Activated naive CD4-positive, alpha-beta T cell treated with anti-CD3 and anti-CD28 coated beads, Interleukin-2, amount 50 U/mL, for 24 hours (primary cell): Measurements from ENCODE around the gene SDHA.

Source experiments
- H3K27ac Mint-ChIP-seq: one replicate; pipeline ENCODE4 v1.8.0; 2021; ENCODE audit warnings: mild to moderate bottlenecking, mixed read lengths
- H3K27me3 Mint-ChIP-seq: one replicate; pipeline ENCODE4 v1.8.0; 2021; ENCODE audit warnings: mixed read lengths
- H3K36me3 Mint-ChIP-seq: one replicate; pipeline ENCODE4 v1.8.0; 2021; ENCODE audit warnings: mixed read lengths
- H3K4me1 Mint-ChIP-seq: one replicate; pipeline ENCODE4 v1.8.0; 2021; ENCODE audit warnings: mixed read lengths
- H3K4me3 Mint-ChIP-seq: one replicate; pipeline ENCODE4 v1.8.0; 2021; ENCODE audit warnings: mild to moderate bottlenecking, mixed read lengths
- H3K9me3 Mint-ChIP-seq: one replicate; pipeline ENCODE4 v1.8.0; 2021; ENCODE audit warnings: mixed read lengths

Gene SDHA

GRCh38 chr5:181160-181559 is 37.0 kb upstream of the SDHA start:
- Mint-ChIP-seq H3K4me3 (no peak overlapping the region), H3K4me1 (no peaks in the 10 kb centered on the region), H3K9me3 (no peaks in the 10 kb centered on the region), H3K36me3 (no peaks in the 10 kb centered on the region), H3K27ac (no peak overlapping the region), H3K27me3 (peaks cover 3% of the 10 kb centered on the region)

DNA sequence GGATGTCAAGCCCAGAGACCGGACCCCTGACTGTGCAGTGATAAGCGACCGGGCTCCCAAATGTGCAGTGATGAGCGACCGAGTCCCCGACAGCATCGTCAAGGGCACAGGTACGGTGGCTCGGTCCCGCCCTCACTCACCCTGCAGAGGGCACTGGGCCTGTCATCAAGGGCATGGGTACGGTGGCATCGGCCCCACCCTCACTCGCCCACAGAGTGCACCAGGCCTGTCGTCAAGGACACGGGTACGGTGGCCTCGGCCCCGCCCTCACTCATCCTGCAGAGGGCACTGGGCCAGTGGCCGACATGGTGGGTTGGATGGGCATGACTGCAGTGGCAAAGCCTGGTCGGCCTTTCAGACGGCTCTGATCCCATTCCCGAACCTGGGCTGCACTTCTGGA is 36.6 kb upstream of the SDHA start:
- no peak overlapping the region for H3K4me3 Mint-ChIP-seq
- H3K27ac Mint-ChIP-seq: no peak overlapping the region
- peaks cover 3% of the 10 kb centered on the region for H3K27me3 Mint-ChIP-seq
- H3K36me3 Mint-ChIP-seq: no peaks in the 10 kb centered on the region
- no peaks in the 10 kb centered on the region for H3K9me3 Mint-ChIP-seq
- H3K4me1 Mint-ChIP-seq: no peaks in the 10 kb centered on the region

- Mint-ChIP-seq H3K4me3 (no peak overlapping the region), H3K36me3 (no peaks in the 10 kb centered on the region), H3K4me1 (no peaks in the 10 kb centered on the region), H3K27ac (no peak overlapping the region), H3K9me3 (no peaks in the 10 kb centered on the region), H3K27me3 (peaks cover 3% of the 10 kb centered on the region)
These were observed 36.0 kb upstream of the SDHA start for GRCh38 chr5:182126-182525.

- no peaks in the 10 kb centered on the region for H3K9me3 Mint-ChIP-seq
- peaks cover 6% of the 10 kb centered on the region for H3K4me1 Mint-ChIP-seq
- no peak overlapping the region for H3K27ac Mint-ChIP-seq
- no peak overlapping the region for H3K4me3 Mint-ChIP-seq
- no peaks in the 10 kb centered on the region for H3K36me3 Mint-ChIP-seq
- H3K27me3 Mint-ChIP-seq: peaks cover 3% of the 10 kb centered on the region
These were observed 33.6 kb upstream of the SDHA start for GRCh38 chr5:184471-184870.

GRCh38 chr5:185095-186070 is 32.7 kb upstream of the SDHA start:
- no peaks in the 10 kb centered on the region for H3K9me3 Mint-ChIP-seq
- H3K27me3 Mint-ChIP-seq: peaks cover 1% of the 10 kb centered on the region
- peaks cover 11% of the 10 kb centered on the region for H3K4me1 Mint-ChIP-seq
- no peaks in the 10 kb centered on the region for H3K36me3 Mint-ChIP-seq
- no peak overlapping the region for H3K4me3 Mint-ChIP-seq
- H3K27ac Mint-ChIP-seq: no peak overlapping the region

DNA sequence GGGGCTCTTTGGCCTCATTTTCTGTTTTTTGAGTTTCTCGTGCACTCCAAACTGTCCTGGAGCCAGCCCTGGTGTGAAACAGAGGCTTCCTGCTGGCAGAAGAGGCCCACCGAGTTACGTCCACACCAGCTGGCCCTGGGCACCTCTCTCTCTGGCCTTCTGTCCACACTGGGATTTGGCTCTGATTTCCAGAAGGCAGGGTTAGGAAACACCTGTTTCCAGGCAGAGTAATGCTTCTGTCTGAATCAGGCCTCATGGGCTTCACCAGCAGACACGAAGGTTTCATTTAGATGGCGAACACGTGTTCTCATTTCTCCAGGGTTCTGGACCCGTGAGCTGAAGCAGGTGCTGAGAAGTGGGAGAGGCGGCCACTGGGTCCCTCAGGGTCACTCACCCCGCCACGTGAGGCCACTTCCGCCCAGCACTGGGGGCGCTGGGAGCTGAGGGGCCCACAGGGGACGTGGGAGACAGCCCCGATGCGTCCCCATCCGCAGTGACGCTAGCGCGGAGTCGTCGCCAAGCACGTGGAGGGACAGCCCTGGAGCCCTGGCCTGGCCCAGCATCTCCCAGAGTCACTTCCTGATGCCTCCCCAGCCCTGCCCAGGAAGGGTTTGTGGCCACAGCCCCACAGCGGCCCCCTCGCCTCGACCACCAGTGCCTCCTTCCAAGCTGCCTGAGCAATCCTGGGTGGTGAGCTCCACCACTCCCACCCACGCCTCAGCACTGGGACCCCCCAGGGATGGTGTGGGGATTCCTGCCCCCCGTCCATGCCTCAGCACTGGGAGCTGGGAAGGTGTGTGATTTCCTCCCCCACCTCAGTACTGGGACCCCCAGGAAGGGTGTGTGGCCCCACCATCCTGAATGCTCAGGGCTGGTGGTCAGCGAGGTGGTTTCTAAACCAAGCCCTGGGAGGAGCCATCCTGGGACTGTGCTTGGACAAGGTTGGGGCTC is 31.8 kb upstream of the SDHA start:
- no peaks in the 10 kb centered on the region for H3K36me3 Mint-ChIP-seq
- H3K9me3 Mint-ChIP-seq: no peaks in the 10 kb centered on the region
- no peak overlapping the region for H3K27ac Mint-ChIP-seq
- H3K27me3 Mint-ChIP-seq: peaks cover 1% of the 10 kb centered on the region
- peaks cover 12% of the 10 kb centered on the region for H3K4me1 Mint-ChIP-seq
- H3K4me3 Mint-ChIP-seq: no peak overlapping the region

DNA sequence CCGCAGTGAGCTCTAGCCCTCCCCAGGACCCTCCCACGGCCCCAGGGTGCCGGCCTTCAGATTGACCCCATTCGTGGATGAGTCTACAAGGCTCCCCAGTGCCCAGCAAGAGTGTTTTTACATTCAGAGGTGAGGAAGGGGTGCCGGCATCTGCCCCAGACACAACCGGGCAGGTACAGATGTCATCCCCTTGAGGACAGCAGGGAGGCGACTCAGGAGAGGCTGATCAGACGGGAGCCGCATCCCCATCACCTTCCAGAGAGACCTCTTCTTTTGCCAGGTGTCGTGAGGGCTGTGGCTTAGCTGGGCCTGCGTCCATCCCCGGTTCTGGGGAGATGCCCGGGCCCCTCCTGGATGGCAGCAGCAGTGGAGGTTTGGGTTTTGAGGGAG is 31.1 kb upstream of the SDHA start:
- no peaks in the 10 kb centered on the region for H3K36me3 Mint-ChIP-seq
- no peak overlapping the region for H3K4me3 Mint-ChIP-seq
- H3K27ac Mint-ChIP-seq: no peak overlapping the region
- peaks cover 12% of the 10 kb centered on the region for H3K4me1 Mint-ChIP-seq
- H3K9me3 Mint-ChIP-seq: no peaks in the 10 kb centered on the region
- peaks cover 1% of the 10 kb centered on the region for H3K27me3 Mint-ChIP-seq

GRCh38 chr5:187617-188451 is 30.3 kb upstream of the SDHA start:
- Mint-ChIP-seq H3K36me3 (no peaks in the 10 kb centered on the region), H3K27me3 (peaks cover 1% of the 10 kb centered on the region), H3K9me3 (no peaks in the 10 kb centered on the region), H3K4me1 (peaks cover 12% of the 10 kb centered on the region), H3K27ac (no peak overlapping the region), H3K4me3 (no peak overlapping the region)

DNA sequence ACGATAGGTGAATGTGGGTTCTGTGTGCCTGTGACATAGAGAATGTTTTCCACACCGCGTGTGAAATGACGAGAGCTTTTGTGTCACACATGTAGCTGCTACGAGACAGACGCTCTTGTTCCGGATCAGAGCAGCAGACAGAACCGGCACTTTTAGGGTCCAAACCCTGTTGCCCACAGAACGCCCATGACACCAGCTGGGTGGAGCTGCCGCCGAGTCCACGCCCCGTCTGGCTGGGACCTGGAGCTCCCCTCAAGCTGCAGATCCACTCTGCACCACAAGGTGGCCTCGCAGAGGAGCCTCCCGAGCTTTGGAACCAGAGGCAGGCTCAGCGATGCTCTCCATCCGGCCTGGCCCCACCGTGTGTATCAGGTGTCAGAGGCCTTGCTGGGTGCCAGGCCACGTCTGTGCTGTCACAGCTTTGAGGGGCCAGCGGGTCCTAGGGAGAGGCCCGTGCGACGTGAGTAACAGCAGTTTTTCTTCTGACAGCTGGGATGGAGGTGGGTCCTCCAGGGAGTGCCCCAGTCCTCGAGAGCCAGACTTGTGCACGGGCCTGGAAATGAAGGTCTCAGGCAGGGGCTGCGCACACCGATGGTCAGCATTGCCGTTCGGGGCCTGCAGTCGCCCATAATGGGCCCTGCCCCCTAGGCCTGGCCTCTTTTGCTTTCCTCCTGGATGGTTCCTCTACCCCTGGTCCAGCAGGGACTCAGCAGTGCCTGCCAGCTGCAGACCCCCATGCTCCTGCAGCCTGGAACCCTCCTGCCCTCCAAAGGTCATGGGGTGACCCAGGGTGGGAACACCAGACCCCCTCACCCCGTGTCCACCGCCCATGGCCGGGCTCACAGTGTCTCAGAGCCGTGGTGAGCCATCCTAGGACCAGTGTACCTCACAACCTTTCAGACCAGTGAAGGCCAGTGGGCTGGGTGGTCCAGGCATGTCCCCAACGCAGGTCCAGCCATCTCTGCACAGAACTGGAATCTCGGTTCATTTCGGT is 29.3 kb upstream of the SDHA start:
- H3K27me3 Mint-ChIP-seq: peaks cover 1% of the 10 kb centered on the region
- no peak overlapping the region for H3K27ac Mint-ChIP-seq
- H3K4me1 Mint-ChIP-seq: peaks cover 12% of the 10 kb centered on the region
- peak overlapping the region; percentile 51 for H3K4me3 Mint-ChIP-seq
- no peaks in the 10 kb centered on the region for H3K36me3 Mint-ChIP-seq
- no peaks in the 10 kb centered on the region for H3K9me3 Mint-ChIP-seq

DNA sequence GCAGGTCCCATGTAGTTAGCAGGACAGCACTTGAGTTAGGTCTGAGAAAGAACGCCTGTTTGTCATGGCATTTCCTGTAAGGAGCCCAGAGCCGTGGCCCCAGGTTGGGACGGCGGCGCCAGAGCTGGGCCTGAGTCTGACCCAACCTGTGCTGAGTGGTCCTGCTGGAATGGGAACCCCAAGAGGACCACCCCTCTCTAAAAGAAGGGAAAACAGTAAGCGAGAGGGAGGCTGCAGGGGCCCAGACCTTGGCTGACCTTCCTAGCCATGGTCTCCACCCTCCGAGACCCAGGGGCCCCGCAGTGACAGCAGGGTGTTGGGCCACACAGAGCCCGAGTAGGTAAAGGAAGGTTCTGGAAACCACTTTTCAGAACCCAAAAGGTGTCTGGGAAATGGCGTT is 28.6 kb upstream of the SDHA start:
- H3K4me3 Mint-ChIP-seq: no peak overlapping the region

DNA sequence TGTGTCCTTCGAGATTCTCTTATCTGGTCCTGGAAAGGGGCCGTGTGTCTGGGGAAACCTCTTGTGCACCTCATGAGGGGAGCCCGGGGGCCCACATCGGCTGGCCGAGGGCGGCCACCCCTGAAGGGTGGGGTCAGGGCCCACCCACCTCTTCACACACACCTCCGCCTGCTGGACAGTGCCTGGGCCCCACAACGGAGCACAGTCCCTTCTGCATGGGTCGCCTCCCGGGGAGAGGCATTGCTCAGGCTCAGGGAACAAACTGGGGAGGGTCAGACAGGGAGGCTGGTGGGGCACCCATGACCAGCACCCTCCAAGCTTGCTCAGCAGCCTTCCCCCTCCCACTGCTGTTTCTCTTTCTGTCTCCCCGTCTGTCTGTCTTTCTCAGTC is 28.1 kb upstream of the SDHA start:
- peaks cover 1% of the 10 kb centered on the region for H3K27me3 Mint-ChIP-seq
- H3K36me3 Mint-ChIP-seq: no peaks in the 10 kb centered on the region
- peaks cover 12% of the 10 kb centered on the region for H3K4me1 Mint-ChIP-seq
- H3K27ac Mint-ChIP-seq: peak overlapping the region; percentile 71
- no peaks in the 10 kb centered on the region for H3K9me3 Mint-ChIP-seq
- no peak overlapping the region for H3K4me3 Mint-ChIP-seq

More for the DNA sequence above, 28.6 kb upstream of the SDHA start:
- Mint-ChIP-seq H3K27ac (no peak overlapping the region), H3K36me3 (no peaks in the 10 kb centered on the region), H3K9me3 (no peaks in the 10 kb centered on the region), H3K27me3 (peaks cover 1% of the 10 kb centered on the region), H3K4me1 (peaks cover 12% of the 10 kb centered on the region)

GRCh38 chr5:190366-191035 is 27.6 kb upstream of the SDHA start:
- Mint-ChIP-seq H3K4me1 (peaks cover 12% of the 10 kb centered on the region), H3K36me3 (no peaks in the 10 kb centered on the region), H3K27ac (peak overlapping the region; percentile 71), H3K4me3 (no peak overlapping the region), H3K9me3 (no peaks in the 10 kb centered on the region), H3K27me3 (peaks cover 1% of the 10 kb centered on the region)

DNA sequence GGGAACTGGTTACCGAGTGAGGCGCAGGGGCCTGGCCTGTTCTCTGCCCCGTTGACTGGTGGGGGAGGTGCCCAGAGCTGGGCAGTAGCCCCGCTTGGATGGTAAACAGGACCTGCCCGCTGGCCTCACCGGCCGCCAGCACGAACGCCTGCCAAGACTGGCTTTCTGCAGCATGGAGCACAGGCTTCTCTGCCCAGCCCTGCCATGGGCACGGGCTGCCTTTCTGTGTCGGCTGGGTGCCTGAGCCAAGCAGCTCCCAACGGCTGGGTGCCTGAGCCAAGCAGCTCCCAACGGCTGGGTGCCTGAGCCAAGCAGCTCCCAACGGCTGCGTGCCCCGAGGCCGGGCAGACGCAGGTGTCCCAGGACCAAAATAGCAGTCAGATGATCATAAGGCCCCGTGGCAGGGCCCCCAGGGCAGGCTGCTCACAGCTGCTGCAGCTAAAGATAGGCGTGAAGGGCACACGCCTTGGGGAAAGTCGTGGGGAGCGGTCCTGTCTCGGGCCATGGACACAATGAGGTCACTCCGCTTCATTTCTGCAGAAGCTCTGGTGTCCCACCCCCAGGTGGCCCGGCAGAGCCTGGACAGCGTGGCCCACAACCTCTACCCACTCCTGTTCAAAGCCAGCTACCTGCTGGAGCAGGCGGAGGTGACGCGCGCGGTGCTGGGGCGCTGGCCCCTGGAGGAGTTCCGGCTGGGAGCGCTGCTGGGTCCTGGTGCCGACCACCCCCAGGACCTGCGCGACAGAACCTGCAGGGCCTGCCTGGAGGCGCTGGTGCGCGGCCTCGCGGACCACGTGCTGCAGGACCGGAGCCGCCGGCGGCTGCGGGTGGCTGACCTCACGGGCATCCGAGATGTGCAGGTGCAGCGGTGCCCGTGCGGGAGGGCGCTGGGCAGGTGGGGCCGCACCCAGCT is 26.8 kb upstream of the SDHA start, which contains the start of gene LRRC14B:
TSS of gene LRRC14B (plus strand) at position 460 of the 913 bp plus-strand sequence. CDS start at position 504, 44 bp downstream.
- peaks cover 1% of the 10 kb centered on the region for H3K27me3 Mint-ChIP-seq
- H3K27ac Mint-ChIP-seq: no peak within 1 kb of the TSS
- no peak within 1 kb of the TSS for H3K4me3 Mint-ChIP-seq
- H3K4me1 Mint-ChIP-seq: peaks cover 12% of the 10 kb centered on the region
- no peaks in the 10 kb centered on the region for H3K36me3 Mint-ChIP-seq
- H3K9me3 Mint-ChIP-seq: no peaks in the 10 kb centered on the region
